HUDEP-2 (cell line): ENCODE measurements around the gene KRTAP10-5.

Source experiments
- DNase-seq, 76 experiments: peaks; one replicate each; lab custom pipeline; 2025; ENCODE audit not compliant: unreplicated experiment in 76 of 76; lab: John Stamatoyannopoulos, UW

KRTAP10-5 gene

GRCh38 chr21:44531606-44532564 lies 48.5 kb downstream of the KRTAP10-5 start:
- DNase-seq = no peak

GRCh38 chr21:44530903-44531605 lies 49.4 kb downstream of the KRTAP10-5 start:
- no peak for DNase-seq

- no peak for DNase-seq
Observed at GRCh38 chr21:44530221-44530902, 50.0 kb downstream of the KRTAP10-5 start.

- DNase-seq = no peak
Observed at GRCh38 chr21:44529503-44530125, 50.8 kb downstream of the KRTAP10-5 start.
